Lower leg skin (tissue), 3 donors: ENCODE data around the gene AKR1A1.

Source experiments
- POLR2A ChIP-seq, 2 donors: fragments of 450-650 bp; IDR thresholded peaks; one replicate each; pipeline ENCODE4 v1.6.1; 2016 to 2017; ENCODE audit warnings: antibody characterized with exemption in 2 of 2, mild to moderate bottlenecking in 1 of 2, moderate library complexity in 1 of 2
- TF ChIP-seq, protein P1 (sequence below), 3 donors: fragments of 450-650 bp; IDR thresholded peaks; one replicate each; pipeline ENCODE4 v1.5.1; 2016; ENCODE audit warnings: antibody characterized with exemption in 3 of 3, mild to moderate bottlenecking in 3 of 3, moderate library complexity in 2 of 3

DNA sequence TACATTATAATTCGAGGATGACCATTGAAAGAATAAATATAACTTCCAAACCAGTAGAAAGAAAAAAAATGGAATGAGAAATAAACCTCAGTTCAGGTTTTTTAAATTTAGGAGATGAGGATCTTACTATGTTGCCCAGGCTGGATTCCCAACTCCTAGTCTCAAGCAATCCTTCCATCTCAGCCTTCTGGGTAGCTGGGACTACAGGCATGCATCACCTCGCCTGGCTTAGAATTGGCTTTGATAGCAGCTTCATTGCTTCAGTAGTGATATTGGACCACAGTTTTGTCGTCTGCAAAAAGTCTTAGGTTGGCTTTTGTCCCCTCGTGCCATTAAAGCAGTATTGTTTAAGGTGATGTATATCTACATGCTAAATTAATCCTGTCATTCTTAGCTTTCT is 36.1 kb downstream of the AKR1A1 start:
- TF ChIP-seq, protein P1, sequence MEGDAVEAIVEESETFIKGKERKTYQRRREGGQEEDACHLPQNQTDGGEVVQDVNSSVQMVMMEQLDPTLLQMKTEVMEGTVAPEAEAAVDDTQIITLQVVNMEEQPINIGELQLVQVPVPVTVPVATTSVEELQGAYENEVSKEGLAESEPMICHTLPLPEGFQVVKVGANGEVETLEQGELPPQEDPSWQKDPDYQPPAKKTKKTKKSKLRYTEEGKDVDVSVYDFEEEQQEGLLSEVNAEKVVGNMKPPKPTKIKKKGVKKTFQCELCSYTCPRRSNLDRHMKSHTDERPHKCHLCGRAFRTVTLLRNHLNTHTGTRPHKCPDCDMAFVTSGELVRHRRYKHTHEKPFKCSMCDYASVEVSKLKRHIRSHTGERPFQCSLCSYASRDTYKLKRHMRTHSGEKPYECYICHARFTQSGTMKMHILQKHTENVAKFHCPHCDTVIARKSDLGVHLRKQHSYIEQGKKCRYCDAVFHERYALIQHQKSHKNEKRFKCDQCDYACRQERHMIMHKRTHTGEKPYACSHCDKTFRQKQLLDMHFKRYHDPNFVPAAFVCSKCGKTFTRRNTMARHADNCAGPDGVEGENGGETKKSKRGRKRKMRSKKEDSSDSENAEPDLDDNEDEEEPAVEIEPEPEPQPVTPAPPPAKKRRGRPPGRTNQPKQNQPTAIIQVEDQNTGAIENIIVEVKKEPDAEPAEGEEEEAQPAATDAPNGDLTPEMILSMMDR (IDR thresholded peaks at IDR 0.05) = no peak
- TF ChIP-seq POLR2A (IDR thresholded peaks at IDR 0.05) = no peak
